ENCODE measurements around the gene LDB2. TPM values are rescaled to one million over a fixed set of nuclear protein-coding genes. Genes with fewer than 3 reads are reported as not detected.

LDB2 gene
- total RNA-seq, 1 donor from 2014 or later = 4.9 TPM

DNA sequence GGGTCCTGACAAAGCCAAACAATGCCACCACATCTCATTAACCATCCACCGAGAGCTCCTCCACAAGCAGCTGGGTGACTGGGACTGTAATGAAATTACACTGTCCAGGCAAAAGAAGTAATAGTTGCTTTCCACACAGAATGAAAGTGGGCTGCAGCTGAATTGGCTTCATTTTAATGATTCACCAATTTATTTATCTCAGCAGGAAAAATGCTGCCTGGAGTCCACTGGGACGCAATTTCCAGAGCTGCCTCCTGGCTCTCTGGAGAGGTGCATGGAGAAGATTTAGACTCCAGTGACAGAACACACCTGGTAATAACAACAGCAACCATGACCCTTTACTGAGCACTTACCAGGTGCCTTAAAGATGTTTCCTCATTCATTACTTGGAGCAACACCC, 226.7 kb downstream of the LDB2 start:
- TF ChIP-seq CTCF (IDR thresholded peaks at IDR 0.05; ENCODE audit: insufficient read depth, low read depth, low read length) (no peak), EZH2 (IDR thresholded peaks at IDR 0.05; ENCODE audit: insufficient read depth, low read length) (no peak)
- peaks cover 6% of the 10 kb centered on the region for H3K4me1 Mint-ChIP-seq (ENCODE audit: low read depth, unreplicated experiment)
- no peaks in the 10 kb centered on the region for H3K9me3 Mint-ChIP-seq (ENCODE audit: unreplicated experiment)
- Histone ChIP-seq H2AFZ (ENCODE audit: low read depth, low read length) (no peak overlapping the region), H4K20me1 (ENCODE audit: insufficient read depth, low read length) (no peaks in the 10 kb centered on the region), H3K79me2 (ENCODE audit: insufficient read depth, low read length) (no peaks in the 10 kb centered on the region), H3K4me2 (ENCODE audit: low read length) (no peak overlapping the region), H3K4me3 (ENCODE audit: insufficient read depth, low read depth, low read length) (no peak overlapping the region), H3K36me3 (ENCODE audit: insufficient read depth, low read length) (no peaks in the 10 kb centered on the region), H3K4me1 (ENCODE audit: insufficient read depth, low read length) (peaks cover 11% of the 10 kb centered on the region), H3K27me3 (ENCODE audit: insufficient read depth, low read length) (no peaks in the 10 kb centered on the region), H3K27ac (ENCODE audit: low read depth, low read length) (no peak overlapping the region), H3K9ac (ENCODE audit: low read length) (no peak overlapping the region), H3K9me3 (ENCODE audit: insufficient read depth, low read depth, low read length) (no peaks in the 10 kb centered on the region)
- peaks cover 4% of the 10 kb centered on the region for H3K27me3 Mint-ChIP-seq (ENCODE audit: low read depth, unreplicated experiment)
- H3K36me3 Mint-ChIP-seq (ENCODE audit: low read depth, unreplicated experiment) = no peaks in the 10 kb centered on the region
- DNase-seq (ENCODE audit: low read depth) = no peak
- no peak overlapping the region for H3K27ac Mint-ChIP-seq (ENCODE audit: unreplicated experiment)
- H3K4me3 Mint-ChIP-seq (ENCODE audit: unreplicated experiment) = no peak overlapping the region
- no peak for FAIRE-seq

DNA sequence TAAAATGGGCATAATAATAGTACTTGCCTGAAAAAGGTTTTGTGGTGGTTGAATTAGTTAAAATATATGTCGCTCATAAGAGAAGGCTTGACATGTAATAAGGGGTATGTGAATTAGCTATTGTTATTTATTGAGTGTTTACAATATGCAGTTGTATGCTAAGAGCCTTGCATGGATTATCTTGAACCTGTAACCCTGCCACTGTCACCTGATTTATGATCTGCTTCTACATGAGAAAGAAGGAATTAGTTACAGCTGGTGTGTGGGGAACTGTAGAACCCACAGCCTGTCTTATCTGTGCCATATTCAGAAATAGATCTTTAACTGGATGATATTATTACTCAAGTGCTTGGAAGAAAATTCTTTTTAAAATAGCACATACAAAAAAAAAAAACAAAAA, 227.7 kb downstream of the LDB2 start:
- H3K36me3 Mint-ChIP-seq (ENCODE audit: low read depth, unreplicated experiment) = no peaks in the 10 kb centered on the region
- no peak for DNase-seq (ENCODE audit: low read depth)

More for the DNA sequence above, 227.7 kb downstream of the LDB2 start:
- Mint-ChIP-seq H3K27me3 (ENCODE audit: low read depth, unreplicated experiment) (peaks cover 4% of the 10 kb centered on the region), H3K4me3 (ENCODE audit: unreplicated experiment) (no peak overlapping the region), H3K27ac (ENCODE audit: unreplicated experiment) (no peak overlapping the region), H3K9me3 (ENCODE audit: unreplicated experiment) (no peaks in the 10 kb centered on the region), H3K4me1 (ENCODE audit: low read depth, unreplicated experiment) (peaks cover 6% of the 10 kb centered on the region)
- TF ChIP-seq EZH2 (IDR thresholded peaks at IDR 0.05; ENCODE audit: insufficient read depth, low read length) = no peak
- TF ChIP-seq CTCF (IDR thresholded peaks at IDR 0.05; ENCODE audit: insufficient read depth, low read depth, low read length) = no peak
- peaks cover 15% of the 10 kb centered on the region for H3K4me1 ChIP-seq (ENCODE audit: insufficient read depth, low read length)
- no peak overlapping the region for H3K27ac ChIP-seq (ENCODE audit: low read depth, low read length)
- no peak for FAIRE-seq
- H3K36me3 ChIP-seq (ENCODE audit: insufficient read depth, low read length) = no peaks in the 10 kb centered on the region
- no peak overlapping the region for H3K9ac ChIP-seq (ENCODE audit: low read length)
- no peaks in the 10 kb centered on the region for H4K20me1 ChIP-seq (ENCODE audit: insufficient read depth, low read length)
- no peak overlapping the region for H3K4me2 ChIP-seq (ENCODE audit: low read length)
- H3K9me3 ChIP-seq (ENCODE audit: insufficient read depth, low read depth, low read length) = no peaks in the 10 kb centered on the region
- H3K4me3 ChIP-seq (ENCODE audit: insufficient read depth, low read depth, low read length) = no peak overlapping the region
- H3K79me2 ChIP-seq (ENCODE audit: insufficient read depth, low read length) = no peaks in the 10 kb centered on the region
- H3K27me3 ChIP-seq (ENCODE audit: insufficient read depth, low read length) = no peaks in the 10 kb centered on the region
- no peak overlapping the region for H2AFZ ChIP-seq (ENCODE audit: low read depth, low read length)

Measured in astrocyte (in vitro differentiated cells and primary cell).